Measurements from ENCODE around the gene SWI5. TPM values are rescaled to one million over a fixed set of nuclear protein-coding genes. Genes with fewer than 3 reads are reported as not detected.

Gene SWI5
- total RNA-seq, 1 experiment from 2014 or later = 25.4 TPM

GRCh38 chr9:128254855-128255759 is 21.0 kb upstream of the SWI5 start:
- no peaks in the 10 kb centered on the region for H3K9me3 ChIP-seq (replicated peaks)
- H3K4me3 ChIP-seq = no peak overlapping the region
- no peak overlapping the region for H3K27ac ChIP-seq
- H3K36me3 ChIP-seq = peaks cover 35% of the 10 kb centered on the region
- H3K4me1 ChIP-seq (replicated peaks) = 0 out of 2 replicates have a peak, but pooled peaks cover 3% of the 10 kb centered on the region
- DNase-seq (ENCODE audit: low read depth in 1 of 2, low spot score in 2 of 2) = peak; percentile 50 to 76
- H3K27me3 ChIP-seq (replicated peaks) = no peaks in the 10 kb centered on the region

- H3K9me3 ChIP-seq (replicated peaks) = no peaks in the 10 kb centered on the region
- H3K27ac ChIP-seq = no peak overlapping the region
- H3K4me1 ChIP-seq (replicated peaks) = 0 out of 2 replicates have a peak, but pooled peaks cover 3% of the 10 kb centered on the region
- no peak for DNase-seq (ENCODE audit: low read depth in 1 of 2, low spot score in 2 of 2)
- no peaks in the 10 kb centered on the region for H3K27me3 ChIP-seq (replicated peaks)
- H3K4me3 ChIP-seq = no peak overlapping the region
- H3K36me3 ChIP-seq = peaks cover 56% of the 10 kb centered on the region
Measured at GRCh38 chr9:128257086-128257825, 18.8 kb upstream of the SWI5 start.

GRCh38 chr9:128257907-128258306 is 18.2 kb upstream of the SWI5 start:
- Histone ChIP-seq H3K36me3 (peaks cover 61% of the 10 kb centered on the region), H3K9me3 (replicated peaks) (no peaks in the 10 kb centered on the region), H3K4me3 (no peak overlapping the region), H3K27ac (no peak overlapping the region), H3K27me3 (replicated peaks) (no peaks in the 10 kb centered on the region), H3K4me1 (replicated peaks) (0 out of 2 replicates have a peak, but pooled peaks cover 3% of the 10 kb centered on the region)
- DNase-seq (ENCODE audit: low read depth in 1 of 2, low spot score in 2 of 2) = no peak

GRCh38 chr9:128258326-128258725 is 17.8 kb upstream of the SWI5 start:
- H3K4me1 ChIP-seq (replicated peaks) = 0 out of 2 replicates have a peak, but pooled peaks cover 3% of the 10 kb centered on the region
- H3K36me3 ChIP-seq = peaks cover 65% of the 10 kb centered on the region
- H3K4me3 ChIP-seq = no peak overlapping the region
- DNase-seq (ENCODE audit: low read depth in 1 of 2, low spot score in 2 of 2) = no peak
- no peaks in the 10 kb centered on the region for H3K27me3 ChIP-seq (replicated peaks)
- no peaks in the 10 kb centered on the region for H3K9me3 ChIP-seq (replicated peaks)
- no peak overlapping the region for H3K27ac ChIP-seq

DNA sequence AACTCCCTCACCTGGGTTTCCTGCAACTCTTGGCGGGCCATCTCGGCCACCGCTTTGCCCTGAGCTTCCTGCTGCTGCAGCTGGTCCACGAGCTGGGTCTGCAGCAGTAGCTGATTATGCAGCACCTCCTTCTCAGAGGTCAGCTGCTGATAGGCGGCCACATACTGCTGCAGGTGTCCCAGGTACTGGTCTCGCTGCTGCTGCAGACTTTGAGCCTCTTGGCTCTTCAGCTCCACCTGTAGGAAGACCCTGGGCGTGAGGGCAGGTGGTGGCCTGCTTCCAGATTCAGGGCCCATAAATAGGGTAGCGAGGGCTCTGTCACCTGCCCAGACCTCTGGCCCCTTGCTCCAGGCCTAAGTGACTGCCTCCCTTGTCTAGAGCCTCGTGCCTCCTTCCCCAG is 16.9 kb upstream of the SWI5 start:
- Histone ChIP-seq H3K27me3 (replicated peaks) (no peaks in the 10 kb centered on the region), H3K4me3 (no peak overlapping the region), H3K4me1 (replicated peaks) (0 out of 2 replicates have a peak, but pooled peaks cover 3% of the 10 kb centered on the region), H3K27ac (no peak overlapping the region), H3K9me3 (replicated peaks) (no peaks in the 10 kb centered on the region), H3K36me3 (peaks cover 65% of the 10 kb centered on the region)
- no peak for DNase-seq (ENCODE audit: low read depth in 1 of 2, low spot score in 2 of 2)

DNA sequence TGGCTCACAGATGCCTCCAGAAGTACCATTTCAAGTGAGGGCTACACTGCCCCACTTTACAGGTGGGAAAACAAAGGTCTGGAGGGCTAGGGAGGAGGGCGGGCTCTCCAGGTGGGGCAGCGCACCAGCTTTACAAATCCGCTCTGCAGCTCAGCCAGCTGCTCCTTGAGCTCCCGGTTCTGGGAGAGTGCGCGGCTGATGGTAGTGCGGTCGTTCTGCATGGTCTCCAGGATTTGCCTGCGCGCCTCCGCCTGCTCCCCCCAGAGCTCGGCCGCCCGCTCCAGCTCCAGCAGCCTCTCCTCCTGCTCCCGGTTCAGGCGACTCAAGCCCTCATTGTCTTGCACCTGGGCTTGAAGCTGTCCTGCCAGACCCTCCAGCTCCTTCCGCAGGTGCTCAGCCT is 15.7 kb upstream of the SWI5 start:
- no peak for DNase-seq (ENCODE audit: low read depth in 1 of 2, low spot score in 2 of 2)
- no peak overlapping the region for H3K27ac ChIP-seq
- 0 out of 2 replicates have a peak, but pooled peaks cover 2% of the 10 kb centered on the region for H3K4me1 ChIP-seq (replicated peaks)
- no peaks in the 10 kb centered on the region for H3K9me3 ChIP-seq (replicated peaks)
- H3K36me3 ChIP-seq = peaks cover 73% of the 10 kb centered on the region
- H3K27me3 ChIP-seq (replicated peaks) = no peaks in the 10 kb centered on the region
- H3K4me3 ChIP-seq = no peak overlapping the region

GRCh38 chr9:128262687-128263086 is 13.4 kb upstream of the SWI5 start:
- Histone ChIP-seq H3K36me3 (peaks cover 77% of the 10 kb centered on the region), H3K27me3 (replicated peaks) (no peaks in the 10 kb centered on the region), H3K27ac (no peak overlapping the region), H3K4me1 (replicated peaks) (no peaks in the 10 kb centered on the region), H3K4me3 (no peak overlapping the region), H3K9me3 (replicated peaks) (no peaks in the 10 kb centered on the region)
- no peak for DNase-seq (ENCODE audit: low read depth in 1 of 2, low spot score in 2 of 2)

- Histone ChIP-seq H3K27ac (no peak overlapping the region), H3K36me3 (peaks cover 66% of the 10 kb centered on the region), H3K4me1 (replicated peaks) (no peaks in the 10 kb centered on the region), H3K4me3 (no peak overlapping the region), H3K9me3 (replicated peaks) (no peaks in the 10 kb centered on the region), H3K27me3 (replicated peaks) (no peaks in the 10 kb centered on the region)
- DNase-seq (ENCODE audit: low read depth in 1 of 2, low spot score in 2 of 2) = no peak
Measured at GRCh38 chr9:128265348-128265847, 10.7 kb upstream of the SWI5 start.

DNA sequence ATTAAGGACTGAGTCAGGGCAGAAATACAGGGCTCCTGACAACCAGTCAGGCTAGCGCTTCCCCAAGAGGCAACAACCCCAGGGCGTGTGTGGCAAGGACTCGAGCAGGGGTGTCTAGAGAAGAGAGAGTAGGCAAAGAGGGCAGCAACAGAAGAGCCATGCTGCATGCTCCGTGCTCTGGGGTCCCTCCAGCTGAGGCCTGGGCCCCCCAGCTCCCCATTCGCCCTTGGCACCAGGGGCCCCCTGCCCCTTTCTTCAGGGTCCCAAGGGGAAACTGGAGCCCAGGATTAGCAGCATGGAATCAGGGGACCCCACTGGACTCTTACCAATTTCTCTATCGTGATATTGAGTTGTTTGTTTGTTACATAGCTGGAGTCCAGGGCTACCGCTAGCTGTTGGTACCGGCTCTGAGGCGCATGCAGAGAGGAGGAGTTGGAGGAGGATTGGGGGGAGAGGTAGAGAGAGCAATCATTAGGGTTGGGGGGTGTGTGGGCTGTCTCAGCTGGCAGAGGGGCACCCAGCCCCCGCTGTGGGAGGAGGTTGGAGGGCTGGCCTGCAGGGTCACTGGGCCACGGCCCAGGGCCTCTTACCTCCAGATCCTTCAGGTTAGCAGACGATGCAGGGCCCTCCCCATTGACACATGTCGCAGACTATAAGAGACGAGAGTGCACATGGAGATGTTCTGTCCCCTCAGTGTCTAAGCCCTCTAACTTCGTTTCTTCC is 9.0 kb upstream of the SWI5 start:
- Histone ChIP-seq H3K36me3 (peaks cover 62% of the 10 kb centered on the region), H3K9me3 (replicated peaks) (no peaks in the 10 kb centered on the region), H3K4me1 (replicated peaks) (no peaks in the 10 kb centered on the region), H3K27me3 (replicated peaks) (no peaks in the 10 kb centered on the region), H3K4me3 (no peak overlapping the region), H3K27ac (no peak overlapping the region)
- no peak for DNase-seq (ENCODE audit: low read depth in 1 of 2, low spot score in 2 of 2)

DNA sequence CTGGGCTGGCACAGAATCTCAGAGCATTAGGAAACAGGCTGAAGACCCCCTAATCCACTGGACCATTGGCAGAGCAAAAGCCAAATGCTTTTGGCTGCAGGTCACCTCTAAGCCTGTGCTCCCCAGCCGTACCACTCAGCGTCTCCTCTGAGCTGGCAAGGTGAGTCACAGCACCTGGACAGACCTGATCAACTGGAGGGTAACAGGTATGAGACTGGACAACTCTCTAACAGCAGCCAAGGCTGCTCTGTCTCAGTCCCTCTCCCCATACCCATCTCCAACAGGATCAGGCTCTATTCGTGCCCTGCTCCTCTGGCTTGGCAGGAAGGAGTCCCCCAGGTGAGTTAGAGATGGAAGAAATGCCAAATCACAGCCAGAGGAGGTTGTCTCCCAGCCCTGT is 5.0 kb upstream of the SWI5 start:
- no peaks in the 10 kb centered on the region for H3K9me3 ChIP-seq (replicated peaks)
- no peaks in the 10 kb centered on the region for H3K27me3 ChIP-seq (replicated peaks)
- H3K4me3 ChIP-seq = no peak overlapping the region
- no peak overlapping the region for H3K27ac ChIP-seq
- peaks cover 57% of the 10 kb centered on the region for H3K36me3 ChIP-seq
- DNase-seq (ENCODE audit: low read depth in 1 of 2, low spot score in 2 of 2) = no peak
- peaks cover 7% of the 10 kb centered on the region for H3K4me1 ChIP-seq (replicated peaks)

DNA sequence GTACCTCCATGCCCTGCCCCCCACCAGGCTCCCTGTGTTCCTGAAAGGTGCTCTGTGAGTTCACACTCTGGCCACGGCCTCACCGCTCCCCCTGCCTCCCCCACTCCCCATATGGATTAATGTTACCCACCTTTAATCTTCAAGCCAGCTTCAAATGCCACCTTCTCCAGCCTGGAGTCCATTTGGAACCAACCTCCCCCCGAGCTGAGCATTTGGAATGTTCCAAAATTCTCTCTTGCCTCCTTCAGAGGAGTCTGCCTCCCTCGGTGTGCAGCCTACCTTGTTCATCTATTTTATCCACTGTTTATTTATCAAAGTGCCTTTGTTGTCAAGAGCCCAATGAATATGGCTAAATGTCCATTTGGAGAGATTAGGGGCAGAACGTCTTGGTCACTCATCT is 4.6 kb upstream of the SWI5 start:
- Histone ChIP-seq H3K9me3 (replicated peaks) (no peaks in the 10 kb centered on the region), H3K27ac (no peak overlapping the region), H3K27me3 (replicated peaks) (no peaks in the 10 kb centered on the region), H3K36me3 (peaks cover 54% of the 10 kb centered on the region), H3K4me1 (replicated peaks) (peaks cover 7% of the 10 kb centered on the region), H3K4me3 (no peak overlapping the region)
- DNase-seq (ENCODE audit: low read depth in 1 of 2, low spot score in 2 of 2) = no peak

DNA sequence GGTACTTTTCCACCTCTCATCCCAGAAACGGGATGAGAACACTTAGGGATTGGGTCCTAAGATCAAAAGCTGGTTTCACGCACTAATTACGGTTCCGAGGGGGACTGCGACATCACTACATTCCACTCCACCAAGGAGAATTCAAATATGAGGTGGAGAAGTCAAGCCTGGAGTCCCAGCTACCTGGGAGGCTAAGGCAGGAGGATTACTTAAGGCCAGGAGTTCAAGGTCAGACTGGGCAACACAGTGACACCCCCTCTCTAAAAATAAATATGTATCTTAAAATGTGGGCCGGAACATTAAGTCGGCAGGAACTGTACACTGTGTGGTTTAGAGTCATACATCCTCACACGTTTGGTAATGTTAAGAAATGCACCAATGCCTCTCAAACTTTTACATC is 1.8 kb upstream of the SWI5 start:
- Histone ChIP-seq H3K36me3 (peaks cover 35% of the 10 kb centered on the region), H3K27me3 (replicated peaks) (no peaks in the 10 kb centered on the region), H3K27ac (no peak overlapping the region), H3K4me1 (replicated peaks) (peaks cover 13% of the 10 kb centered on the region), H3K4me3 (no peak overlapping the region), H3K9me3 (replicated peaks) (no peaks in the 10 kb centered on the region)
- DNase-seq (ENCODE audit: low read depth in 1 of 2, low spot score in 2 of 2) = no peak

DNA sequence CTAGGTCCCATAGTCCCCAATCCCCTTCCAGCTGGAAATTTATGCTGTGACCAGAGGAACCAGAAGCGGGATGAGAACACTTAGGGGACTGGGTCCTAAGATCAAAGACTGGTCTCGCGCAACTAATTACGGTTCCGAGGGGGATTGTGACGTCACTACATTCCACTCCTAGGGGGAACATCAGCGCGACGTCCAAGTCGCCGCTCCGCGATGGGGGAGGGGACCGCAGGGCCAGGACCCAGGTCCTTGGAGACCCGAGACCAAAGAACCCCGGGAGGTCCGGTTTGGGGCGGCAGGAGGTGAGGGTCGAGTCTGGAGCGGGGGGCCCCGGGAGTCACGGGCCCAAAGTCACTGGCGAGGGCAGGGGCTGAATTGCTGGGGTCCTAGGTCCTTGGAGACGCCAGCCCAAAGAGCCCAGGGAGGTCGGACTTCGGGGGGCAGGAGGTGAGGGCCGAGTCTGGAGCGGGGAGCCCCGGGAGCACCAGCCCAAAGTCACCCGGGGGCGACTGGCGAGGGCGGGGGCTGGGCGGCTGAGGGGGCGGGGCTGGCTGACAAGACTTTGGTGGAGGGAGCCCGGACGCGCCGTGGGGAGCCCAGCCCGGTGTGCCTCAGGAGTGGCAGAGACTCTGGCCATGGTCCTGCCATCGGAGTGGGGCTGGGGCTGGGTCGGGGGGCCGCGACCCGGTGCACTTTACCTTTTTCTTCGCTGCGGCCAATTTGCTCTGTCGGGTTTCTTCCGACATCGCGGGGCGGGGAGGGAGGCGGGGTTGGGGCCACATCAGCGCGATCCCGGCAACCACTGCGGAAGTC is 673 bp upstream of the SWI5 start, which contains the start of gene GOLGA2:
Gene GOLGA2 (minus strand): TSS at position 810 of the 810 bp plus-strand sequence. CDS start 31 bp downstream, at position 779.
- peaks cover 31% of the 10 kb centered on the region for H3K36me3 ChIP-seq

More for the DNA sequence above, 673 bp upstream of the SWI5 start, which contains the start of gene GOLGA2:
- Histone ChIP-seq H3K4me3 (peak within 1 kb of the TSS; percentile 82), H3K27ac (peak within 1 kb of the TSS; percentile 96), H3K27me3 (replicated peaks) (no peaks in the 10 kb centered on the region), H3K4me1 (replicated peaks) (peaks cover 13% of the 10 kb centered on the region), H3K9me3 (replicated peaks) (no peaks in the 10 kb centered on the region)
- peak; percentile 54 to 55 for DNase-seq (ENCODE audit: low read depth in 1 of 2, low spot score in 2 of 2)

Measured in SJSA1 (cell line).